Hepatic stellate cell (primary cell): ENCODE data around the gene PITPNM3.
"Not testable (repeated sequence)": the region's sequence is repeated elsewhere in the genome, so short reads cannot be mapped to it uniquely, and the experiment has no call there.

ENCODE experiments used
- DNase-seq: peaks from one replicate; pipeline ENCODE4 v3.0.0; 2011; ENCODE audit warnings: low spot score

Gene PITPNM3

DNA sequence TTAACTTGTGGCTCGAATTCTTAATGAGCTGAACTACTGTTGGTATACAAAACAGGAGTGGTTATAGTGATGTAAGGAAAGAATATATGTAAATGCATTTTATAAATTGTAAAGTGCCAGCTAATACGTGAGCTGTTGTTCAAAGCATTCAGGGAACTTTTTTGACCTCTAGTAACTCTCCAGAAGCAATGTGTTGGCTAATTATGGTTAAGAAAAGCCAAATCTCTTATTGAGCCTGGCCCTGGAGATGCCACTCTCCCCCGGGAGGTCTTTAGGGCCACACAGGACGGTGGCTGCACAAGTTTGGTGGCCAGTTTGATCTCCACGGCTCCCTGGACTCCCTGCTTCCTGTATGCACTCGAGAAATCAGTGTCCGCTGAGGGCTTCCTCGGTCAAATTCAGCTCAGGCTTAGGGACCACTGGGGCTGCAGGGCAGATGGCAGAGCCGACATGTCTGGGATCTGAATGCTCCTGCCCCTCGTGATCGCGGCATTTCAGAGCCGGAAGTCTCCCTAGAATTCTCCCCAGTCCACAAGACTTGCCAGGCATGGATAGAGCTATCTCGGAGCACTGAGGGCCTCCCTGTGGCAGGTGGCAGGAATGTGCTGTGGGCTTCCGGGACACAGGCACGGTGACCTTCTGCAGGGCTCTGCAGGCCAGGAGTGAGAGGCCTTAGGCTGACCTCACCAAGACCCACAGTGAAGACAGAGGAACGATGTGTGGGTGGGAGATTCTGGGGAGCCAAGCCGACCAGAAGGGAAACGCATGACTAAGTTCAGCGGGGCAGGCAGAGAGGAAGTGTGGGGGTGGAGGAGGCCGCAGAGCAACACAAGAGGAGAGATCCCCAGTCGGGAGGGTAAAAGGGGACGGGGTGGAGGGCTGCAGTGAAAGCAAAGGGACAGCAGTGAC is 18.6 kb upstream of the PITPNM3 start:
- DNase-seq: peak; percentile 60

GRCh38 chr17:6573982-6574686 is 17.8 kb upstream of the PITPNM3 start:
- DNase-seq: no peak

DNA sequence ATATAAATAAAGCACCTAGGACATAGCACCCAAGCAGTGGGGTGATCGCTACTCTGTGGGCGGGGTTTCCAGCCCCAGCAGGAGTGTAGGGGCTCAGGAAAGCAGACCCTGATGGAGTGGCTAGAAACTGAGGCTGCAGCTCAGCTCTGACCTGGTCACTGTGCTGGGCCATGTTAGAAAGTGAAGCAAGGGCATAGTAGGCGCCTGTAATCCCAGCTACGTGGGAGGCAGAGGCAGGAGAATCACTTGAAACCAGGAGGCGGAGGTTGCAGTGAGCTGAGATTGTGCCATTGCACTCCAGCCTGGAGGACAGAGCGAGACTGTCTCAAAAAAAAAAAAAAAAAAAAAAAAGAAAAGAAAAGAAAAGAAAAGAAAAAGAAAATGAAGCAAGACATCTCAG is 17.1 kb upstream of the PITPNM3 start:
- DNase-seq: not testable (repeated sequence)

GRCh38 chr17:6572972-6573370 is 16.6 kb upstream of the PITPNM3 start:
- DNase-seq: no peak

DNA sequence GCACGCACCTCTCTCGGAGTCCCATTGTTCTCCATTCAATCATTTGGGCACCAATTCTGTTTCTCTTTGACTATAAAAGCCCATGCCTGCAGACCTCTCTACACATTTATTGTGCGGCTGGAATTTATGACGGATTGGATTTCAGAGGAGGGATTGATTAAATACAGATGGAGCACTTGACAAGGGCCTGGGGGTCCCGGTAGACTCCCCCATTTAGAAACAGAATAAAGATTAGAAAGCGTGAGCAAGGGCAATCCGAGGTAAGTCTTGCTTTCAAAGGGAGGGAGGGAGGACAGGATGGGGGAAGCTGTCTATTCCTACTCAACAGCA is 15.1 kb upstream of the PITPNM3 start:
- DNase-seq: no peak

DNA sequence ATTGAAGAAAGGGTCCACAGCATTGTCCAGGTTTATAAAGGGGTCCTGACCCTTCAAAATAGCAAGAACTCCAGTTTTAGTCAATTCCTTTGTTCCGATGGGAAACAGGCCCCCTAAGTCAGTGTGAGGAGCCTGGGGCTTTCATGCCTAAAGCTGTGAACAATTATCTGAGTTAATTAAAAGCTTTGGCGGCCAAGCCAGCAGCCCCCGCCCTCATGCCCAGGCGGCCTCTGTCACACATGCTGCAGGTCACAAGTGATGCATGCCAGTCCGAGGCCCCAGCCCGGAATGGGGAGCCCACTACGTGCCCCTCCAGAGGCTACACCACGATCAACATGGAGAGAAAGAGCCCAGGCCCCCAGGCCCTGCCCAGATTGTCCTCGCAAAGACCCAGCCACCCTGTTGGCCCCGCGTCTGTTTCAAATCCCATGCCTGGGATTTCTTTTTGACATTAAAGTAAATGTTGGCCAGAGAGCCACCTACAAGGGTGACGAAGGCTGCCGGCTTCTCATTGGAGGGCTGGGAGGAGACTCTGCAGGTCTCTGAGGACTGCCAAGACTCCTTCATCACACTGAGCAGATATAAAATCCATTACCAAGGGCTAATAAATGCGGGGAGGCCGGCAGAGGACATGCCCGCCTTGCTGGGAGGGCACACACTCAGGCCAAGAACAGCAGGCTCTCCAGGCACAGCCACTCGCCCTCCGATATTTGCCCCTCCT is 14.5 kb upstream of the PITPNM3 start:
- no peak for DNase-seq

- DNase-seq: no peak
Observed at GRCh38 chr17:6569370-6570285, 13.3 kb upstream of the PITPNM3 start.

DNA sequence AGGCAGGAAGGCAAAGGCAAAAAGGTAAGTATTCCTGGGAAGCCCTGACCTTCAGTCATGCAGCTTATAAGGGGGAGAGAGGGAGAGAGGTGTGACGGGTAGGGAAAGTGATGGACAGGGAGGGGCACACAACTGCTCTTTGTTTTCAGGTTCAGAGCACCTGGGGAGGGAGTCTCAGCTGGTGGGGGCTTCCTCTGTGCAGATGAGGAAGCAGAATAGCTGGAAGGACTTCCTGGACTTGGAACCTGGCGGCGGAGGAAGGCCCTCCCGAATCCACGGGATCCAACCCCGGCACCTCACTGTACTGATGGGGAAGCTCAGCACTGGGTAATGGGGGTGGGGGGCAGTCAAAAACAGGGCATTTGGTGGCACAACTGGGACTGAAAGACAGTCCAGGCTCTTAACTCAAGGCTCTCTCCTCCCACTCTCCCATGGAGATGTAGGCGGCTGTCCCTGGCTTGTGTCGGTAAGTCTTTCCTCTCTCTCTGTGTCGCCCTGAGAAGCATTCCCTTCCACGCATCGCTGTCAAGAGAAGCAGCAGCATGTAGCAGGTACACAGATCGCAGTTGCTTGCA is 11.9 kb upstream of the PITPNM3 start:
- no peak for DNase-seq

GRCh38 chr17:6567528-6568183 is 11.3 kb upstream of the PITPNM3 start:
- DNase-seq: no peak

DNA sequence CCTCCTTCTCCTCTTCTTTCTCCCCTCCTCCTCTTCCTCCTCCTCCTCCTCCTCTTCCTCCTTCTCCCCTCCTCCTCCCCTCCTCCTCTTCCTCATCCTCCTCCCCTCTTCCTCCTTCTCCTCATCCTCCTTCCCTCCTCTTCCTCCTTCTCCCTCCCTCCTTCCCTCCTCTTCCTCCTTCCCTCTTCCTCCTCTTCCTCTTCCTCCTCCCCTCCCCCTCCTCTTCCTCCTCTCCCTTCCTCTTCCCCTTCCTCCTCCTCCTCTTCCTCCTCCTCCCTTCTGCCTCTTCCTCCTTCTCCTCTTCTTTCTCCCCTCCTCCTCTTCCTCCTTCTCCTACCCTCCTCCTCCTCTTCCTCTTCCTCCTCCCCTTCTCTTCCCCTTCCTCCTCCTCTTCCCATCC is 5.1 kb upstream of the PITPNM3 start:
- no peak for DNase-seq

- no peak for DNase-seq
Observed at GRCh38 chr17:6560496-6560895, 4.1 kb upstream of the PITPNM3 start.

DNA sequence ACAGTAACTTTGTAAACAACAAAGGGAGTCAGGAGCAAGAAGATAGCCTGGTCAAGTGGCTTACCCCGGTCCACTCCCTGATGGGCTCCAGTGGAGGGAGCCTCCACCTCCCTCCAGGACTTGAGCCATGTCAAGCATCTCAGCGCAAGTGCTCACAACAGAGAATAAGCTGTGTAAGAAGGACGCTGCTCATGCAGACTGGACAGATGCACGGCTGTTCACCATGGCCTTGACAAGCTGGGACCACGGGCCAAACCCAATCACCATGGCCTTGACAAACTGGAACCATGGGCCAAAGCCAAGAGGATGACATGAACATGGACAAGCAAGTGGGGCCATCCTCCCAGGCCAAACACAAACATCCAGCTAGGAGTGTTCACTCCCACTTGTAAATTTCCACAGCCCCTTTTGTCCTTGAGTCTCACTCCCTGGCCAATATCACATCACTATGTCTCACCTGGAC is 3.4 kb upstream of the PITPNM3 start:
- no peak for DNase-seq

- DNase-seq: no peak
Observed at GRCh38 chr17:6558932-6559752, 2.8 kb upstream of the PITPNM3 start.

GRCh38 chr17:6558276-6558675 is 1.9 kb upstream of the PITPNM3 start:
- DNase-seq: no peak

DNA sequence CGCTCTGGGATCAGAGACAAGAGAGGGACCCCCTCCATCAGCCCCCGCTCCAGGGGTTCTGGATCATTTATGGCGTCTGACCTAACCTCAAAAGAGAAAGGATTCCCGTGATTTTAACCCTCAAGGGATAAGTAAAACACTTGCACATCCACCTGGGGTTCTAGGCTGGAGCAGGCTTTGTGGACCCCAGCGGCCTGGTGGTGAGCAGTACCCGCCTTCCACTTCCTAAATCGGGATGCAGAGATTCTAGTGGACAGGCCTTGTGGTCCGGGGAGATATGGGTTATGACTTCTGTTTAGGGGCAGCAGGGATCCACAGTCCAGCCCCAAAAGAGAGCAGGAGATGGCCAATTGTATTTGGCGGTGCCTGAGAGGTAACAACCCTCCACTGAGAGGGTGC is 684 bp upstream of the PITPNM3 start:
- no peak for DNase-seq

- peak; percentile 42 for DNase-seq
Observed at GRCh38 chr17:6555331-6556120, 829 bp downstream of the PITPNM3 start.

GRCh38 chr17:6554871-6555330 is 1.5 kb downstream of the PITPNM3 start:
- no peak for DNase-seq

GRCh38 chr17:6554342-6554741 is 2.0 kb downstream of the PITPNM3 start:
- no peak for DNase-seq
